Neural progenitor cell (in vitro differentiated cells): ENCODE data around the gene HNRNPCL1.
"Not testable (repeated sequence)": the region's sequence is repeated elsewhere in the genome, so short reads cannot be mapped to it uniquely, and the experiment has no call there.

Experiments used
- EZH2 ChIP-seq: fragments of 200-600 bp; sonication (generic); IDR thresholded peaks from 2 replicates; pipeline ENCODE4 v1.6.1; 2017; ENCODE audit warnings: antibody characterized with exemption, mild to moderate bottlenecking, moderate library complexity
- EZH2phosphoT487 ChIP-seq: fragments of 200-600 bp; sonication (generic); IDR thresholded peaks from 2 replicates; pipeline ENCODE4 v1.6.1; 2017; ENCODE audit warnings: antibody characterized with exemption
- TF ChIP-seq, protein P1 (sequence below): fragments of 200-600 bp; sonication (generic); IDR thresholded peaks from 2 replicates; pipeline ENCODE4 v1.5.1; 2017; ENCODE audit warnings: antibody characterized with exemption, mild to moderate bottlenecking

DNA sequence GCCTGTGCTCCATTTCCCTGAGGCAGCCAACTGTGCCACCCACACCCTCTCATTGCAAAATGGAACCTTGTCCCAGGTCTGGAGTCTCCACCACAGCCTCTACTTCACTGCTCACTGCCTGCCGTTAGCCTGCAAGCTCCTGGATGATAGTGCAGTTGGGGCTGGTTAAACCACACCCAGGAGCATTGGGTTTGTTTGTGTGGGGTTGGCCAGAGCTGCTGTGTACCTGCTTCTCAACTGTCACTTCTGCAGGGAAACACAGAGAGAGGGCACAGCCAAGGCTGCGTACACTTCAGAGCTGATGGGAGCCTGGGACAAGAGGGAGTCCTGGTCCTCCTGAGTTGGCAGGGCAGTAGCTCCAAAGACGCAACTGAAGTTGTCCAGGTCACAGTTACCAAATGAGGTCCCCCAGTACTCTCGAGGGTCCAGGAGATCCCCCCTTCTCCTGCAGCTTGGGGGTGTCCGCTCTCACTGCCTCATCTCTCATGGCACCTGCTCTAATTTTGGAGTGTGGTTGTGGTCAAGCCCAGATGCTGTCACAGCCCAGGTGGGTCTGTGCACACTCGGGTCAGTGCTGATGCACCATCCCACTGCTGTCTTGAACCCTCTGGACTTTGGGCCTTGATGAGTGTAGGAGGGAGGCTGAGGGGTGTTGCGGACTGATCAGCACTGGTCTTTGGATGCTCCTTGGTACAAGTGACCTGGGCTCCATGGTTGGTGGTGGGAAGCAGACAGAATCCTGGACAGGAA, 14.8 kb upstream of the HNRNPCL1 start:
- TF ChIP-seq, protein P1, sequence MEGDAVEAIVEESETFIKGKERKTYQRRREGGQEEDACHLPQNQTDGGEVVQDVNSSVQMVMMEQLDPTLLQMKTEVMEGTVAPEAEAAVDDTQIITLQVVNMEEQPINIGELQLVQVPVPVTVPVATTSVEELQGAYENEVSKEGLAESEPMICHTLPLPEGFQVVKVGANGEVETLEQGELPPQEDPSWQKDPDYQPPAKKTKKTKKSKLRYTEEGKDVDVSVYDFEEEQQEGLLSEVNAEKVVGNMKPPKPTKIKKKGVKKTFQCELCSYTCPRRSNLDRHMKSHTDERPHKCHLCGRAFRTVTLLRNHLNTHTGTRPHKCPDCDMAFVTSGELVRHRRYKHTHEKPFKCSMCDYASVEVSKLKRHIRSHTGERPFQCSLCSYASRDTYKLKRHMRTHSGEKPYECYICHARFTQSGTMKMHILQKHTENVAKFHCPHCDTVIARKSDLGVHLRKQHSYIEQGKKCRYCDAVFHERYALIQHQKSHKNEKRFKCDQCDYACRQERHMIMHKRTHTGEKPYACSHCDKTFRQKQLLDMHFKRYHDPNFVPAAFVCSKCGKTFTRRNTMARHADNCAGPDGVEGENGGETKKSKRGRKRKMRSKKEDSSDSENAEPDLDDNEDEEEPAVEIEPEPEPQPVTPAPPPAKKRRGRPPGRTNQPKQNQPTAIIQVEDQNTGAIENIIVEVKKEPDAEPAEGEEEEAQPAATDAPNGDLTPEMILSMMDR: not testable (repeated sequence)
- not testable (repeated sequence) for TF ChIP-seq EZH2, EZH2phosphoT487
